Measurements from ENCODE around the gene PRIMPOL.

The PRIMPOL gene

DNA sequence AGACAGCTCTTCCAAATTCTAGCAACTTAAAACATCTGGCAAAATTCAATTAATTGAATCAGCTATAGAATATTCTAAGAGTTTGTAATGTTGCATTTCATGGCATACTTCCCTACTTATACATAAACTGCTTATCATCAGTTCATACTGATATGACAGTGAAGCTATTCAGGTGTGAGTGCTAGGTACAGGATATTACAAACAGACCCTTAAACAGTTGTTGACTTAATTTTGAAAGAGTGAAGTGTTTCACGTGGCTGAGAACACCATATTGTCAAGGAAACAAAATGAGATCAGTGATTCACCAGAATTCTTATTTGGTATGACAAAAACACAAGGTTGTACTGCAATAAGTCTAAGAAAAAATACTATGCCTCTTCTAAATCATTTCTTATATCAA, 56.9 kb downstream of the PRIMPOL start:
- H3K4ac ChIP-seq (ENCODE audit: low read depth, low read length): no peak overlapping the region
- no peaks in the 10 kb centered on the region for H3K9me3 ChIP-seq (ENCODE audit: insufficient read depth, low read depth, low read length)
- no CpG with 5 or more reads among the region's 1 CpG for WGBS (ENCODE audit: extremely low coverage, insufficient coverage, insufficient read length)
- no peak overlapping the region for H4K91ac ChIP-seq (ENCODE audit: low read depth, low read length)
- H2BK5ac ChIP-seq (ENCODE audit: low read depth, low read length, poor library complexity): no peak overlapping the region
- H3K27ac ChIP-seq (ENCODE audit: low read depth, low read length): no peak overlapping the region
- no peak overlapping the region for H3K23ac ChIP-seq (ENCODE audit: low read length)
- H3K4me3 ChIP-seq (ENCODE audit: low read depth, low read length): no peak overlapping the region
- no peak overlapping the region for H2AFZ ChIP-seq (ENCODE audit: insufficient read depth, low read length, poor library complexity)
- no peak overlapping the region for H2AK5ac ChIP-seq (ENCODE audit: low read length)
- no peak for DNase-seq
- H2BK120ac ChIP-seq (ENCODE audit: insufficient read depth, low read length, poor library complexity): no peak overlapping the region
- no peak overlapping the region for H4K12ac ChIP-seq (ENCODE audit: low read depth, low read length)
- no peak overlapping the region for H4K8ac ChIP-seq (ENCODE audit: low read depth, low read length)
- H3K14ac ChIP-seq (ENCODE audit: low read length): no peak overlapping the region
- H3K79me2 ChIP-seq (ENCODE audit: control insufficient read depth, insufficient read depth, low read length, poor library complexity): no peaks in the 10 kb centered on the region
- H3K27me3 ChIP-seq (ENCODE audit: insufficient read depth, low read length): no peaks in the 10 kb centered on the region
- H3K9ac ChIP-seq (ENCODE audit: low read length): no peak overlapping the region
- H3K36me3 ChIP-seq (ENCODE audit: control insufficient read depth in 1 of 2, insufficient read depth in 2 of 2, low read length in 2 of 2): peaks cover 9 to 11% of the 10 kb centered on the region in 2 experiments
- no peak overlapping the region for H2BK12ac ChIP-seq (ENCODE audit: low read length)
- H3K4me1 ChIP-seq (ENCODE audit: control insufficient read depth in 1 of 2, insufficient read depth in 2 of 2, low read length in 2 of 2): no peaks in the 10 kb centered on the region
- H3K79me1 ChIP-seq (ENCODE audit: low read length): no peaks in the 10 kb centered on the region
- no peak overlapping the region for H3K18ac ChIP-seq (ENCODE audit: low read length)
- no peak overlapping the region for H3K4me2 ChIP-seq (ENCODE audit: low read length)

DNA sequence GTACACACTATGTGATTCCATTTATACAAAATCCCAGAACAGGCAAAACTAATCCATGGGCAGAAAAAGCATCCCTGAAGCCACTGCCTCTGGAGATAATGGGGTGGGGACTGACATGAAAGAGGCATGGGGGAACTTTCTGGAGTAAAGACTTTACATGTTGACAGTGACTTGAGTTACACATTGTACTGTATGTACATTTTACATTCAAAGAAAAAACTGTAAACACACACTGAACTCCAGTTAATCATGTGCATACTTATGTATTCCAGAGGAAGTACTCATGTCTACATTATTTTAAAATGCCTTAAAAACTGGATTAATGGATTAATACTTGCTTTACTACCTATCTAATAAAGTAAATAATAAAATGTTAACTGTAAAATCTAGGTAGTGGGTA, 62.8 kb downstream of the PRIMPOL start:
- Histone ChIP-seq H3K9ac (ENCODE audit: low read length) (no peak overlapping the region), H3K23ac (ENCODE audit: low read length) (no peak overlapping the region), H3K27me3 (ENCODE audit: insufficient read depth, low read length) (no peaks in the 10 kb centered on the region), H3K4me2 (ENCODE audit: low read length) (no peak overlapping the region), H3K4me3 (ENCODE audit: low read depth, low read length) (no peak overlapping the region), H3K9me3 (ENCODE audit: insufficient read depth, low read depth, low read length) (no peaks in the 10 kb centered on the region), H3K18ac (ENCODE audit: low read length) (no peak overlapping the region), H2AFZ (ENCODE audit: insufficient read depth, low read length, poor library complexity) (no peak overlapping the region), H2BK5ac (ENCODE audit: low read depth, low read length, poor library complexity) (no peak overlapping the region), H3K14ac (ENCODE audit: low read length) (no peak overlapping the region), H3K4ac (ENCODE audit: low read depth, low read length) (no peak overlapping the region), H3K36me3 (ENCODE audit: control insufficient read depth in 1 of 2, insufficient read depth in 2 of 2, low read length in 2 of 2) (peaks cover 9 to 14% of the 10 kb centered on the region in 2 experiments), H3K4me1 (ENCODE audit: control insufficient read depth in 1 of 2, insufficient read depth in 2 of 2, low read length in 2 of 2) (no peaks in the 10 kb centered on the region), H3K27ac (ENCODE audit: low read depth, low read length) (no peak overlapping the region), H2BK12ac (ENCODE audit: low read length) (no peak overlapping the region), H3K79me1 (ENCODE audit: low read length) (no peaks in the 10 kb centered on the region), H4K12ac (ENCODE audit: low read depth, low read length) (no peak overlapping the region), H4K91ac (ENCODE audit: low read depth, low read length) (no peak overlapping the region), H2BK120ac (ENCODE audit: insufficient read depth, low read length, poor library complexity) (no peak overlapping the region), H3K79me2 (ENCODE audit: control insufficient read depth, insufficient read depth, low read length, poor library complexity) (no peaks in the 10 kb centered on the region), H2AK5ac (ENCODE audit: low read length) (no peak overlapping the region), H4K8ac (ENCODE audit: low read depth, low read length) (no peak overlapping the region)
- DNase-seq: no peak

DNA sequence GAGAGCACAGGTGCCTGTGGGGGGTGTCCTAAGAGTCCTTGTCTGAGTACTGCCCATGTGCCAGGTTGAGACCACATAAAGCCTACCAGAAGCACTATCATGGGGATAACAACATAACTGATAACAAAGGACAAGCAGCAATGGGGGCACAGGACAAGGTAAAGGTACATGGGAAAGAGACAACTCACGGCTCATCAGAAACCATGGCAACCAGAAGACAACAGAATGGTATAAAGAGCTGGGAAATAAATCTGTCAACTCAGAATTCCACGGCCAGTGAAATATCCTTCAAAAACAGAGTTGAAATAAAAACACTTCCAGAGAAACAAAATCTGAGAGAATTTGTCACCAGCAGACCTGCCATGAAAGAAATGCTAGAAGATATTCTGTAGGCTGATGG, 64.3 kb downstream of the PRIMPOL start:
- H3K79me2 ChIP-seq (ENCODE audit: control insufficient read depth, insufficient read depth, low read length, poor library complexity): no peaks in the 10 kb centered on the region
- H3K4me2 ChIP-seq (ENCODE audit: low read length): no peak overlapping the region
- H3K27me3 ChIP-seq (ENCODE audit: insufficient read depth, low read length): no peaks in the 10 kb centered on the region
- no peak overlapping the region for H2AK5ac ChIP-seq (ENCODE audit: low read length)
- H2BK5ac ChIP-seq (ENCODE audit: low read depth, low read length, poor library complexity): no peak overlapping the region
- no peak overlapping the region for H2AFZ ChIP-seq (ENCODE audit: insufficient read depth, low read length, poor library complexity)
- no peak overlapping the region for H3K14ac ChIP-seq (ENCODE audit: low read length)
- WGBS (ENCODE audit: extremely low coverage, insufficient coverage, insufficient read length): no CpG with 5 or more reads among the region's 2 CpGs
- H3K4me3 ChIP-seq (ENCODE audit: low read depth, low read length): no peak overlapping the region
- no peak overlapping the region for H3K23ac ChIP-seq (ENCODE audit: low read length)
- no peak overlapping the region for H2BK120ac ChIP-seq (ENCODE audit: insufficient read depth, low read length, poor library complexity)
- no peaks in the 10 kb centered on the region for H3K79me1 ChIP-seq (ENCODE audit: low read length)
- no peak overlapping the region for H4K8ac ChIP-seq (ENCODE audit: low read depth, low read length)
- peaks cover 14 to 18% of the 10 kb centered on the region in 2 experiments for H3K36me3 ChIP-seq (ENCODE audit: control insufficient read depth in 1 of 2, insufficient read depth in 2 of 2, low read length in 2 of 2)
- peak overlapping the region; percentile 72 for H3K9ac ChIP-seq (ENCODE audit: low read length)
- no peak overlapping the region for H3K18ac ChIP-seq (ENCODE audit: low read length)
- no peaks in the 10 kb centered on the region for H3K9me3 ChIP-seq (ENCODE audit: insufficient read depth, low read depth, low read length)
- no peaks in the 10 kb centered on the region for H3K4me1 ChIP-seq (ENCODE audit: control insufficient read depth in 1 of 2, insufficient read depth in 2 of 2, low read length in 2 of 2)
- H4K91ac ChIP-seq (ENCODE audit: low read depth, low read length): no peak overlapping the region
- H3K27ac ChIP-seq (ENCODE audit: low read depth, low read length): no peak overlapping the region
- no peak overlapping the region for H4K12ac ChIP-seq (ENCODE audit: low read depth, low read length)
- H2BK12ac ChIP-seq (ENCODE audit: low read length): no peak overlapping the region
- peak in 1 of 2 donors; percentile 43 for DNase-seq
- H3K4ac ChIP-seq (ENCODE audit: low read depth, low read length): no peak overlapping the region

DNA sequence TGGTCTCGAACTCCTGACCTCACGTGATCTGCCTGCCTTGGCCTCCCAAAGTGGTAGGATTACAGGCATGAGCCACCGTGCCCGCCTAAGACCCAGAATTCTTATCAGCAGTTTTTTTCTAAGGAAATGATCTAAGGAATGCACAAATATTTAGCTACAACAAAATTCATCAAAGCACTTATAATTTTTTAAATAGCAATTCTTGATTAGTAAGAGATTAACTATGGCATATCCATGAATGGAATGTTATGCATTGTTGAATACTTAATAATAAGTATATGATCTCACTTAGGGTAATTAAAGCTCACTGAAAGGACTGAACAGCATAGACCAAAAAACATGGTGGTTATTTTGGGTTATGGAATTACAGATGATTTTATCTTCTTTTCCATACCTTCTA, 66.0 kb downstream of the PRIMPOL start:
- Histone ChIP-seq H3K14ac (ENCODE audit: low read length) (no peak overlapping the region), H3K4ac (ENCODE audit: low read depth, low read length) (no peak overlapping the region), H3K79me1 (ENCODE audit: low read length) (no peaks in the 10 kb centered on the region), H2BK5ac (ENCODE audit: low read depth, low read length, poor library complexity) (no peak overlapping the region), H3K23ac (ENCODE audit: low read length) (no peak overlapping the region), H3K36me3 (ENCODE audit: control insufficient read depth in 1 of 2, insufficient read depth in 2 of 2, low read length in 2 of 2) (peaks cover 21 to 22% of the 10 kb centered on the region in 2 experiments), H2AFZ (ENCODE audit: insufficient read depth, low read length, poor library complexity) (no peak overlapping the region), H2BK120ac (ENCODE audit: insufficient read depth, low read length, poor library complexity) (no peak overlapping the region), H3K4me2 (ENCODE audit: low read length) (no peak overlapping the region), H3K79me2 (ENCODE audit: control insufficient read depth, insufficient read depth, low read length, poor library complexity) (no peaks in the 10 kb centered on the region), H2BK12ac (ENCODE audit: low read length) (no peak overlapping the region), H3K9me3 (ENCODE audit: insufficient read depth, low read depth, low read length) (no peaks in the 10 kb centered on the region), H4K91ac (ENCODE audit: low read depth, low read length) (no peak overlapping the region), H3K27me3 (ENCODE audit: insufficient read depth, low read length) (no peaks in the 10 kb centered on the region), H3K27ac (ENCODE audit: low read depth, low read length) (no peak overlapping the region), H3K9ac (ENCODE audit: low read length) (no peak overlapping the region), H3K18ac (ENCODE audit: low read length) (no peak overlapping the region), H3K4me1 (ENCODE audit: control insufficient read depth in 1 of 2, insufficient read depth in 2 of 2, low read length in 2 of 2) (no peaks in the 10 kb centered on the region), H3K4me3 (ENCODE audit: low read depth, low read length) (no peak overlapping the region), H4K8ac (ENCODE audit: low read depth, low read length) (no peak overlapping the region), H2AK5ac (ENCODE audit: low read length) (no peak overlapping the region), H4K12ac (ENCODE audit: low read depth, low read length) (no peak overlapping the region)
- no CpG with 5 or more reads among the region's 4 CpGs for WGBS (ENCODE audit: extremely low coverage, insufficient coverage, insufficient read length)
- DNase-seq: peak; percentile 38 to 84
